Naive B cell (primary cell): ENCODE results near the gene ISM2. TPM values are rescaled to one million over a fixed set of nuclear protein-coding genes. Genes with fewer than 3 reads are reported as not detected.
A peak's percentile ranks its signal among the peaks of the same experiment; 100 is the strongest.

Experiments
- ATAC-seq, 2 donors: fragments of 150-1000 bp; cut with Tn5 transposase; 2 replicates each; pipeline ENCODE4 v1.10.0; 2021; ENCODE audit warnings: low read depth in 2 of 2, mild to moderate bottlenecking in 2 of 2, moderate library complexity in 2 of 2
- DNase-seq: peaks from one replicate; pipeline ENCODE4 v3.0.0; 2022
- H3K27ac Mint-ChIP-seq, 6 donors: one replicate each; pipeline ENCODE4 v1.8.0; 2020 to 2022; ENCODE audit warnings: mild to moderate bottlenecking in 6 of 6, mixed read lengths in 6 of 6, moderate library complexity in 5 of 6, inconsistent platforms in 2 of 6
- H3K27me3 Mint-ChIP-seq, 3 donors: one replicate each; pipeline ENCODE4 v1.8.0; 2021 to 2022; ENCODE audit warnings: mixed read lengths in 3 of 3, mild to moderate bottlenecking in 1 of 3
- H3K36me3 Mint-ChIP-seq, 2 donors: one replicate each; pipeline ENCODE4 v1.8.0; 2020 to 2022; ENCODE audit warnings: mixed read lengths in 2 of 2, inconsistent platforms in 1 of 2, mild to moderate bottlenecking in 1 of 2
- H3K4me1 Mint-ChIP-seq, 3 donors: one replicate each; pipeline ENCODE4 v1.8.0; 2020 to 2022; ENCODE audit warnings: mixed read lengths in 3 of 3, inconsistent platforms in 1 of 3, mild to moderate bottlenecking in 1 of 3, moderate library complexity in 1 of 3
- H3K4me3 Mint-ChIP-seq, 8 donors: one replicate each; pipeline ENCODE4 v1.8.0; 2020 to 2022; ENCODE audit warnings: mild to moderate bottlenecking in 8 of 8, mixed read lengths in 8 of 8, moderate library complexity in 8 of 8, inconsistent platforms in 2 of 8
- H3K9me3 Mint-ChIP-seq, 7 donors: one replicate each; pipeline ENCODE4 v1.8.0; 2020 to 2022; ENCODE audit warnings: mixed read lengths in 7 of 7, mild to moderate bottlenecking in 5 of 7, inconsistent platforms in 2 of 7, moderate library complexity in 1 of 7
- polyA plus RNA-seq, 6 donors: library from polyadenylated mRNA; unstranded; fragments of 300-500 nt; fragmentation: Illumina TruSeq; gene quantifications; one replicate each; pipeline ENCODE4 v1.2.3, GENCODE V29; 2021; ENCODE audit warnings: low read depth in 6 of 6

Gene ISM2
- polyA plus RNA-seq, 6 donors from 2014 or later: 0.57 TPM; not detected in 5

DNA sequence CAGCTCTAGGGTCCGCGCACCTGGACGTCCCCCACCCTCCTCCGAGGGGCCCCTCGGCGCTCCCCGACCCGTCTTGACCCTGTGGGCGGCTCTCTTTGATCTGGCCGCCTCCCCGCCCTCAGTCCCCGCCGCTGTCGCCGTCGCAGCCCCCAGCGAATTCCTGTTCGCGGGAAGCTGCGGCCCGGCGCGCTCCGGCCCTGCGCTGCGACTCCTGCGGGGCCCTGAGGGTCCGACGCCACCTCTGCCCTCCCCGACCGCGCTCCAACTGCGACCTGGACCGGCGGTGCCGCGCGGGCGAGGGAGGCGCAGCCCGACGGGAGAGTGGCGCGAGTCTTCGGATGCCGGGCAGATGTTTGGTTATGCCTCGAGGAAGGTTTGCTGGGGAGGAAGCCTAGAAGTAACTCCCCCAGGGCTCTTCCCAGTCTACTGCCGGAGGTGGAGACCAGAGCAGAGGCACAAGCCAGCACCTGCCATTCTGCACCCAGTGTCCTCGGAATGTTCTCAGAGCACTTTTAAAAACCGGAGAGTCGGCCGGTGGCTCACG, 440 bp upstream of the ISM2 start:
- Mint-ChIP-seq H3K4me3 (peak overlapping the region; percentile 42 to 89 (median 78)), H3K27ac (no peak overlapping the region), H3K36me3 (peaks cover 4 to 6% of the 10 kb centered on the region in 2 donors), H3K9me3 (peaks cover 0 to 7% (median 3%) of the 10 kb centered on the region in 7 donors), H3K27me3 (peaks cover 17 to 42% (median 20%) of the 10 kb centered on the region in 3 donors), H3K4me1 (peaks cover 13 to 22% (median 20%) of the 10 kb centered on the region in 3 donors)
- DNase-seq: no peak
- peak; percentile 13 to 17 for ATAC-seq

DNA sequence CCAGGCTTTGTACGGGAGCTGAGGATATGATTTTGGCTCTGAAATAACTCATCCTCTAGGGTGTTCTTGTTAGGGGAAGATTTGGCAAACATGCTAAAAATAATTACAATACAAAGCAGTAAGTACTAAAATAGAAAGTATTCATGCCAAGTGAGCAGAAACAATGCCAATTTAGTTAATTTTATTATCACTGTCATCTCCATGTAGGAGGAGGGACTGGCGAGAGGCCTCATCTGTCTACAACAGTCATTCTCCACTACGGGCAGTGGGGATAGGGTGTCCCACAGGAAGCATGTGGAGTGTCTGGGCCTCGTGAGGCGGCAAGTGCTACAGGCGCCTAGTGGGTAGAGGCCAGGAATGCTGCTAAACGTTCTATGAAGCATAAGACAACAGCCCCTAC, 3.3 kb downstream of the ISM2 start:
- H3K27me3 Mint-ChIP-seq: peaks cover 17 to 39% (median 20%) of the 10 kb centered on the region in 3 donors
- ATAC-seq (no peak), DNase-seq (no peak)
- H3K4me3 Mint-ChIP-seq: peak overlapping the region in 1 of 8 donors; percentile 72
- peaks cover 13 to 19% (median 18%) of the 10 kb centered on the region in 3 donors for H3K4me1 Mint-ChIP-seq
- no peaks in the 10 kb centered on the region for H3K9me3 Mint-ChIP-seq
- no peaks in the 10 kb centered on the region for H3K36me3 Mint-ChIP-seq
- H3K27ac Mint-ChIP-seq: no peak overlapping the region

DNA sequence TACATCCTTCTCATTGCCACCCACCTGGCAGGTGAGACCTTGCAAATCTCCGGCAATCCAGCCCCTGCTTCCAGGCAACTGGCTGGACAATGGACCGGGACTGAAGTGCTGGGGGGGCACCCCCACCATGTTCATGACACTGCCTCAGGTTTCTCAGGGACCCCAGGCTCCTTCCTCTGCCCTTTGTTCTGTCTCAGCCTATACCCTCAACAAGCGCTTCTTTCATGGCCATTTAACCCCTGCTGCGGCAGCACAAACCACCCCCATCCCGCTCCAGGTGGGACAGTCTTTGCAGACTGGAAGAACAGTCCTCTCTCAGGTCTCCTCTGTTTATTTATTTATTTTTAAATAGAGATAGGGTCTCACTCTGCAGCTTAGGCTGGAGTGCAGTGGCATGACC, 7.6 kb downstream of the ISM2 start:
- H3K4me1 Mint-ChIP-seq: no peaks in the 10 kb centered on the region
- H3K27me3 Mint-ChIP-seq: peaks cover 0 to 9% (median 7%) of the 10 kb centered on the region in 3 donors

DNA sequence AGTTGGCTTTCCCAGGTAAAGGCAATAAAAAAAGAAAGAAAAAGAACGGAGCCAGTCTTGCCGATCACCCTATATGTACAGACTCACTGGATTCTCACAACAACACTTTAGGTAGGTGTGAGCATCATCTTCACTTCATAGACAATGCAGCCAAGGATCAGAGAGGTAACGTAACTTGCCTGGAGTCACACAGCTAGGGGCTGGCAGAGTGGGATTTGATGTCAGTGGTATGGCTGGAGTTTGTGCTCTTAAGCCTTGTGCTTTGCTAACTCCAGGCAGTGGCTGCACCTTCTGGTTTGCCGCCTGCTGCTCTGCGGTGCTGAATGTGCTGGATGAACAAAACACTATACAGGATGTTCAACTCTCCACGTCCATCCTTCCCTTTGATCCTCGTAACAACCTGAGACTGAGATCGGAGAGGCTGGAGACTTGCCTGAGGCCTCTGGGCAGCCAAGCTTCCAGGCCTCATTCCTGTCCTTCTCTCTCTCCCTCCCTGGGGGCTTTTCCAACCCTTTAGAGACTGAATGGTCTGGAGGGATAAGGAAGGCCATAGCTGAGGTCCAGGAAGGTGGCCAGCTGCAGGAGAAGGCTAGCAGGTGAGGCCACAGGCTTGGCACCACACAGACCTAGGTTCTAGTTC, 8.1 kb downstream of the ISM2 start:
- Mint-ChIP-seq H3K9me3 (no peaks in the 10 kb centered on the region), H3K4me3 (no peak overlapping the region), H3K27ac (no peak overlapping the region), H3K4me1 (no peaks in the 10 kb centered on the region), H3K36me3 (no peaks in the 10 kb centered on the region), H3K27me3 (peaks cover 0 to 5% (median under 1%) of the 10 kb centered on the region in 3 donors)
- no peak for ATAC-seq
- DNase-seq: no peak

More for the DNA sequence above, 7.6 kb downstream of the ISM2 start:
- ATAC-seq (no peak), DNase-seq (no peak)
- H3K27ac Mint-ChIP-seq: no peak overlapping the region
- H3K4me3 Mint-ChIP-seq: peak overlapping the region in 1 of 8 donors; percentile 42
- H3K36me3 Mint-ChIP-seq: no peaks in the 10 kb centered on the region
- no peaks in the 10 kb centered on the region for H3K9me3 Mint-ChIP-seq

DNA sequence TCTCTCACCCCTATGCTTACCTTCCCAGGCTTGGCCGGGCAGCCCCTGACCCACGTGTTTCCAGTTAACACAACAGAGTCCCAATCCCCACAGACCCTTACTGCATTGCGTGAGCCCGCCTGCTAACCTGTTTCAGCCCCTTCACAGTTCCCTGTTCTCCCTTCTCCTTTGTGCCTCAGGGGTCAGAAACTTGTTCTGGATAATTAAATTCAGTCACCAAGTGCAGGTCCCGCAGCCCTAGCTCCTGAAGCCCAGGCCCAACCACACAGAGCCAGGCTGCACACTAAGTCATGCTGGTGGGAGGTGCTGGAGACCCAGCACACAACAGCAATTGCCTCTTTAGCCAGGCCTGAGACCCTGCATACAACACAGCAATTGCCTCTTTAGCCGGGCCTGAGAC, 9.6 kb downstream of the ISM2 start:
- Mint-ChIP-seq H3K4me3 (no peak overlapping the region), H3K9me3 (no peaks in the 10 kb centered on the region), H3K4me1 (no peaks in the 10 kb centered on the region), H3K36me3 (no peaks in the 10 kb centered on the region), H3K27me3 (no peaks in the 10 kb centered on the region), H3K27ac (no peak overlapping the region)
- ATAC-seq: no peak
- no peak for DNase-seq

DNA sequence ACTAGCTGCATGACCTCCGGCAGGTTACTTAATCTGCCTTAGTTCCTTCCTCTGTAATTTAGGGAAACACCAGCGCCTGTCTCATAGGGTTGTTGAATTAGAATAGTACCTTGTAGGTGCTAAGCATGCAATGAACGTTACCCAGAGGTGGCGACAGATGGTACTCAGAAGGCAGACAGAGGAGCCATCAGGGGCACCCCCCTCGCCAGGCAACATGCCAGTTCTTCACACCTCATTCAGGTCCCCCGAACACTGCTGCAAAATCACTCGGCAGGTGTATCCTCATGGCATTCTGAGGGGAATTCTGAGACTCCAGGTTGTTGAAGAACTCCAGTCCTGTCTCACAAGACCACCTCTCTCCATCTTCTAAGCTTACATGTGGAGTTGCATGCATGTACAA, 10.1 kb downstream of the ISM2 start:
- no peaks in the 10 kb centered on the region for H3K9me3 Mint-ChIP-seq
- H3K36me3 Mint-ChIP-seq: no peaks in the 10 kb centered on the region
- H3K4me1 Mint-ChIP-seq: no peaks in the 10 kb centered on the region
- no peak for ATAC-seq
- no peak overlapping the region for H3K4me3 Mint-ChIP-seq
- H3K27ac Mint-ChIP-seq: no peak overlapping the region
- DNase-seq: no peak
- no peaks in the 10 kb centered on the region for H3K27me3 Mint-ChIP-seq

DNA sequence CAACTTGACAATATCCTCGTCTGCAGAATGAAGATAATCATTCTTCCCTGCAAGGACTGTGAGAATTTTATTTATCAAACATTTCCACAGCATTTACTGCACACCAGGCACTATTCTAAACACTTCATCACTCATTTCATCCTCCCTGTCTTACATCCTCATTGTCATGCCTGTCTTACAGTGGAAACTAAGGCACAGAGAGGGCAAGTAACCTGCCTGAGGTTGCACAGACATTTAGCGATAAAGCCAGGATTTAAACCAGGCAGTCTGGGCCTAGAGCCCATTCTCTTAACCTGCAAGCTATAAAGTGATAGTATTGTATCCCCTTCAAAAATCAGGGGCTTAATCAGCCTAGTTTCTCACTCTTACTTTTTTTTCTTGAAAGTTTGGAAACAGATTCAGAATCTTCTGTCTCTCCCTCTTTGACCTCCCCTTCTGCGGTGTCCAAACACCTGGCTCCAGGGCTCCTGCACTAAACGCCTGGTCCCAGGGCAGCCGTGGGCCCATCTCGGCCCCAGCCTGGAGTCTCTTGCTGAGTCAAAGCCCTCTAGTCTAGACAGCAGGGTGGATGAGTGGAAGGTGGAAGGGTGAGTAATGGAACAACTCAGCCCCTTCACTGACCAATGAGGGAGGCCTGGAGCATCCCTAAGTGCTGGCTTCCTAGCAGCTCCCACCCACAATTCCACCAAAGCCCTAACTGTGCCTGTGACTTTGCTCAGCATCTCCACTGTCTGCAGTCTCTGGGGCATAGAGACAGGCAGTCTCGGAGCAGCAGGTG, 12.5 kb downstream of the ISM2 start:
- no peak overlapping the region for H3K27ac Mint-ChIP-seq
- H3K9me3 Mint-ChIP-seq: no peaks in the 10 kb centered on the region
- no peaks in the 10 kb centered on the region for H3K27me3 Mint-ChIP-seq
- DNase-seq: no peak
- no peaks in the 10 kb centered on the region for H3K36me3 Mint-ChIP-seq
- no peak overlapping the region for H3K4me3 Mint-ChIP-seq
- no peak for ATAC-seq
- H3K4me1 Mint-ChIP-seq: peaks cover 0 to 6% (median 0%) of the 10 kb centered on the region in 3 donors

DNA sequence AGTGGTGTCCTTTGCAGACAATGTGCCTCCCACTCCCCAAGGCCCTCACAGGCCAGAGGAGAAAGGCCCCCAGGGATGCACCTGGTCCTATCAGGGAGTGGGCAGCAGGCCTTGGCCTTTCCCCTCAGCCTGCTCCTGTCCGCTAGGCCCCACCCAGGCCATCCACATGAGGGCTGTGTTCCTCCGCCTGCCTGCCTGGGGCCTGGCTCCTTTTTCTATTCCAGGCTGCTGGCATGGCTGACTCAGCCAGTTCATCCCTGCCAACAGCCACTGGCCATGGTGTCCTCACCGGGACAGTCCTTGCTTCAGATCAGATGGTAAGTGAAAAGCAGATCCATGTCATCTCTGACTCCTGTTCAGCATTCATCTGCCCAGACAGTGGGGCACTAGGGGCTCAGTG, 13.4 kb downstream of the ISM2 start:
- Mint-ChIP-seq H3K9me3 (no peaks in the 10 kb centered on the region), H3K4me3 (no peak overlapping the region), H3K27ac (no peak overlapping the region), H3K27me3 (no peaks in the 10 kb centered on the region), H3K36me3 (no peaks in the 10 kb centered on the region), H3K4me1 (peaks cover 0 to 6% (median 0%) of the 10 kb centered on the region in 3 donors)
- DNase-seq: no peak
- no peak for ATAC-seq

DNA sequence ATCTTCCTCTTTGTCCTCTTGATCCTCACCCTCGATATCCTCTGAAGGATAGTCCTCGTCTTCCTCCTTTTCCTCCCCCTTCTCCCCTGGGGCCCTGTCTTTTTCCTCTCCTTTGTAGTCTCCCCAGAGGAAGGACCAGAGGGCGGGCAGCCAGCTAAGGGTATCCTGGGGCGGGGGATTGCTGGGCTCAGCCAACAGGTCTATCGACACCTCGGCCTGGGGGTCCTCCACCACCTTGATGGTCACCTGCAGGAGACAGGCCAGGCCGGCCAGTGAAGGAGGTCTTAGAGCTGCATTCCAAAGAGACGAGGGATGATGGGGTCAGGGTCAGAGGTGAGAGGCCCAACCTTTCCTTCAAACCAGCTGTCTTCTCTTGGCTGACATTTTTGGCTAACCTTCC, 16.2 kb downstream of the ISM2 start:
- no peaks in the 10 kb centered on the region for H3K9me3 Mint-ChIP-seq
- peak overlapping the region in 1 of 6 donors; percentile 47 for H3K27ac Mint-ChIP-seq
- peak overlapping the region in 1 of 8 donors; percentile 42 for H3K4me3 Mint-ChIP-seq
- H3K27me3 Mint-ChIP-seq: no peaks in the 10 kb centered on the region
- ATAC-seq (no peak), DNase-seq (no peak)
- no peaks in the 10 kb centered on the region for H3K36me3 Mint-ChIP-seq
- H3K4me1 Mint-ChIP-seq: peaks cover 0 to 6% (median 0%) of the 10 kb centered on the region in 3 donors

DNA sequence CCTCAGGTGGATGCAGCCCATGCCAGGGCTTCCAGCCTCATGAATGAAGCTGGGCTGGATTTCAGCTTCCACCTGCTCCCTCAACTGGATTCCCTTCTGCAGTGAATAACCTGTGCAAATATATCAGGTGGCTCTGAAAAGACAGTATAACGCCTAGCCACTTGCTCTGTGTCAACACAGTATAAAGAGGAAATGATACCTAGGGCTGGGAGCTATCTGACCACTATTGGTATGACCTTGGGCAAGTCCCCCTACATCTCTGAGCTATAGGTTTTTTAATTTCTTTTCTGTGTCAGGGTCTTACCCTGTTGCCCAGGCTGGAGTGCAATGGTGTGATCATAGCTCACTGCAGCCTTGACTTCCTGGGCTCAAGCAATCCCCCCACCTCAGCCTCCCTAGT, 19.8 kb downstream of the ISM2 start:
- H3K4me3 Mint-ChIP-seq: no peak overlapping the region
- no peaks in the 10 kb centered on the region for H3K27me3 Mint-ChIP-seq
- peaks cover 0 to 6% (median 2%) of the 10 kb centered on the region in 3 donors for H3K4me1 Mint-ChIP-seq
- DNase-seq: no peak
- H3K9me3 Mint-ChIP-seq: no peaks in the 10 kb centered on the region
- no peaks in the 10 kb centered on the region for H3K36me3 Mint-ChIP-seq
- ATAC-seq: peak; percentile 51 to 60
- H3K27ac Mint-ChIP-seq: no peak overlapping the region

DNA sequence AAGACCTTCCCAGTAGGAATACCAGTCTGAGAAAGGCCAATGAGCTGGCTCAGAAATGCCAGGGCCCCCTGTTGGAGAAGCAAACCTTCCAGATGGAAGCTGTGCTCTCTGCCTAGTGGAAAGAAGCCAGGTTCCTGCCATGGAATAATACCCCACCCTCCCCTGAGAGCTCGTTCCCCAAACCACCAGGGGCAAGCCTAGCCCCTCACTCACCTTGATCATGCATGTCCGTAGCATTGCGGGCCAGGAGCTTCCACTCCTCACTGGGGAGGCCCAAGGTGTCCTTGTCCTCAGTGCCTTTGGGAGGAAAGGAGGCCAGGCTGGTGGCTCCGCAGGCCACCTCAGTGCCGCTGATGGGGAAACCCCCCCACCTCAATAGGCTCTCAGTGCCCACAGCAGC, 20.6 kb downstream of the ISM2 start:
- H3K27ac Mint-ChIP-seq: no peak overlapping the region
- H3K36me3 Mint-ChIP-seq: no peaks in the 10 kb centered on the region
- H3K27me3 Mint-ChIP-seq: no peaks in the 10 kb centered on the region
- H3K4me1 Mint-ChIP-seq: peaks cover 0 to 6% (median 2%) of the 10 kb centered on the region in 3 donors
- ATAC-seq (no peak), DNase-seq (no peak)
- no peak overlapping the region for H3K4me3 Mint-ChIP-seq
- H3K9me3 Mint-ChIP-seq: no peaks in the 10 kb centered on the region

DNA sequence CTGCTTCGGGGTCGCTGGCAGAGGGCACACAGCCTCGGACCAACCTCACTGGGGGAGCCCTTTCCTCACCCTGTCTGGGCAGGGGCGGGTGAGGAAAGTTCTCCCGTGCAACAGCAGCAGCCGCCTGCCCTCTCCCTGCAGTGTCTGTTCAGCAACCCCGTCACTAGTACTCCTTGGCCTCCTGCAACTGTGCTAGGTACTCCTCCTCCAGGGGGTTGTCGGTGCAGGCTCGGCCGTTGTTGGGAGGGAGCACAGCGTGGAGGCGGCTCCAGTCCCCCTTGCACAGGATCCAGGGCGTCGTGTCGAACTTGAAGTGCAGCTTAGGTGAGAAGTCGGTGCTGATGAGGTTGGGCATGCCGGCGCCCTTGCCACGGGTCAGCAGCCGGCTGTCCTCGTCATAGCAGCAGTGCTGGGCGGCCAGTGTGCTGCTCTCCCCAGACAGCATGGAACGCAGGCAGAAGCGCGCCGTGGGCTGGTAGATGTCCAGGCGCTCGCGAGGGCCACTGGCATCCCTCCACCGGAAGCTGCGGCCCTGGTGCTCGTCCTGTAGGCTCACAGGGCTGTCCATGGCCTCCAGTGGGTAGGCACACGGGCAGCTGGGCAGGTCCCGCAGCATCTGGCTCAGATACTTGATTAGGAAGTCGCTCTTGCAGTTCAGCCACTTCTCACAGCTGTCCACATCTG, 23.0 kb downstream of the ISM2 start:
- Mint-ChIP-seq H3K27me3 (no peaks in the 10 kb centered on the region), H3K9me3 (no peaks in the 10 kb centered on the region), H3K4me3 (peak overlapping the region in 1 of 8 donors; percentile 71), H3K36me3 (no peaks in the 10 kb centered on the region), H3K27ac (no peak overlapping the region), H3K4me1 (peaks cover 0 to 2% (median 0%) of the 10 kb centered on the region in 3 donors)
- ATAC-seq (no peak), DNase-seq (no peak)

DNA sequence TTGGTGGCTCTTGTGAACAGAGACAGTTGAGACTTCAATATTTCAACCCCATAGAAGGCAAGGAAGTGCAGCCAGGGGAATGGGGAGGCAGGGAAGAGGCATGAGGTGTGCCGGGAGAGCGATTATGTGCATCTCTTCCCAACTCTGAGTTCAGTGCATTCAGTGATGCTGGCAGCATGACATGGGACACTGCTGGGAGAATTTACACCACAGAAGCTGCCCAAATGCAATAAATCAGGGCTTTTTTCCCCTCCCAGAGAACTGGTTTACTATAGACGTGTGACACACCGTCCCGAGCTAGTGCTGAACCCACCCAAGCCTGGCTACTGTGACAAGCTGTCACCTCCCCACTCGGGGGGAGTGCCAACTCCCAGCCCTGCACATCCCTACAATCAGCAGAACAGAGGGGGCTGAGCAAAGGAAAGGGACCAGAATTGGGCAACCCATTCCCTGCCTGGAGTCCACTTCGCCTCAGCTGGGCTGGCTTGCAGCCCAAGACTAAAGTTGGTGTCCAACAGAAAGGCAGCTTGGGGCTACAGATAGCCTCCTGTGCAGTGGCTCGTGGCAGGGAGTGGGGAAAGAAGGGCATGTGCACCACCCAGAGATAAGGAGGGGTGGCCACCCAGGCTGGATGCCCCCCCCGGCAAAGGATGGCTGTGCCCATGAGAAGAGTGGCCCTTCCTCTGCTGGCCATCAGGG, 24.0 kb downstream of the ISM2 start:
- Mint-ChIP-seq H3K4me3 (no peak overlapping the region), H3K36me3 (peaks cover 0 to under 1% of the 10 kb centered on the region in 2 donors), H3K9me3 (no peaks in the 10 kb centered on the region), H3K27ac (peak overlapping the region in 2 of 6 donors; percentile 69), H3K27me3 (no peaks in the 10 kb centered on the region), H3K4me1 (peaks cover 0 to 2% (median 0%) of the 10 kb centered on the region in 3 donors)
- no peak for ATAC-seq
- DNase-seq: no peak
